GM18507 (cell line): Measurements from ENCODE around the gene ASB6.
"Not testable (repeated sequence)": the region's sequence is repeated elsewhere in the genome, so short reads cannot be mapped to it uniquely, and the experiment has no call there.

Experiments used
- DNase-seq: peaks from one replicate; pipeline ENCODE4 v3.0.0; 2011; ENCODE audit warnings: low read depth; ENCODE audit not compliant: insufficient read length; ENCODE audit errors: extremely low spot score
- FAIRE-seq: peaks from 2 replicates; lab custom pipeline; 2011; peaks lifted over from hg19 to GRCh38; lab: Jason Lieb, UNC

ASB6 gene

DNA sequence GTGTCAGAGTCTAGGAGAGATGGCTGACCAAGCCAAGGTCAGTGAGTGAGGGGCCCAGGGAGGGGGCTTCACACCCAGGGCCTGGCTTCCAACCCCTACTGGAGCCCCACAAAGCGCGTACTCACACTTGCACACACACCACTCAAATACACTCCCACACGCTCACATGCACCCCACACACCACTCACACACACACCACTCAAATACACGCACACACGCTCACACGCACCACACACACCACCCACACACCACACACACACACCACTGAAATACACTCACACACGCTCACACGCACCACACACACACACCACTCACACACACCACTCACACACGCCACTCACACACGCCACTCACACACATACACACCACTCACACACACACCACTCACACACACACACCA lies 5.7 kb upstream of the ASB6 start:
- FAIRE-seq (no peak), DNase-seq (no peak)

DNA sequence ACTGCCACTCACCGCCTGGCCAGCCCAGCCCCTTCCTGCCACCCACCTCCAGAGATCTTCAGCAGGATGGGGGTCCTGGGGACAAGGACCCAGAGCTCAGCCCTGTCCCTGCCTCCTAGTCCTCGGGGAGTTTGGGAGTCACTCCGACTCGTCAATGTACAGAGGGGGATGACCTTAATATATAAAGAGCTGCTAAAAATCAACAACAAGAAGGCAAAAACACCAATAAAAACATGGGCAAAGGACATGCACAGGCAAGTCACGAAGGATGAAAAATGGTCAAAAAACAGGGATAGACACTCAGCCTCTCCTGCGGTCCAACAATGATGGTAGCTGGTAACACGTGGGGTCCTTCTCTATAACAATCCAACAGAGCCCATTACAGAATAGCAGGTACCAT lies 4.7 kb upstream of the ASB6 start:
- FAIRE-seq = no peak
- no peak for DNase-seq

DNA sequence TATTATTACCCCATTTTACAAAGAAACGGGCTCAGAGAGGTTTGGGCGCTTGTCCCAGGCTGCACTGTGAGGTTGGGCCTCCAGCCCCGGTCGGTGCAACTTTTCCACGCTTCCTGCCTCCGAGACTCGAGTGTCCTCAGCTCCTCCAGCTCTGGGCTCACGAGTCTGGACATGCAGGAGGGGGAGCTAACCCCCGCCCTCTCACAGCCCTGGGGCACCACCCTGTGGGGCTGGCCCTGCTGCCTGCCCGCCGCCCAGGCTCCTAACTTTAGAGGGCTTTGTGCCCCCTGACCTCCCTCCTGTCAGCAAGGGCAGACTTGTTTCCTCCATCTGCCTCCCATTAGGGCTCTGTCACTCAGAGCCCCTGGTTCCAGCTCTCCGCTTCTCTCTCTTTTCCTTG lies 4.3 kb upstream of the ASB6 start:
- no peak for DNase-seq
- no peak for FAIRE-seq

DNA sequence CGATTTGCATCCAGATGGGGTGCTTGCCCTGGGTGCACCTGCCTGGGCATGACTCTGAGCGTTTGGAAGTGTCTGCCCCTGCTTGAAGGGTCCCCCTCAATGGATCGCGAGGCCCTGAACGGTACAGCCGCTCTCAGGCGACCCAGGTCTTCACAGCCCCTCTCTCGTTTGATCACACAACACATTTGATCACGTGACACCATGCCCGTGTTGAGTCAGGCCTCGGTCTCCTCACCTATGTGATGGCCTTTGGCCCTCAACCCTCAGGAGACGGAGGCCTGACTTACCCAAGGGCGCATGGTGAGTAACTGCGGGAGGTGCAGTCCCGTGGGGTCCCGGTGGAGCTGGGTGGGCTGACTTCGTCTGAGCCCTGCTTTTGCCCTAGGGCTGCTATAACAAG lies 3.0 kb upstream of the ASB6 start:
- DNase-seq (no peak), FAIRE-seq (no peak)

DNA sequence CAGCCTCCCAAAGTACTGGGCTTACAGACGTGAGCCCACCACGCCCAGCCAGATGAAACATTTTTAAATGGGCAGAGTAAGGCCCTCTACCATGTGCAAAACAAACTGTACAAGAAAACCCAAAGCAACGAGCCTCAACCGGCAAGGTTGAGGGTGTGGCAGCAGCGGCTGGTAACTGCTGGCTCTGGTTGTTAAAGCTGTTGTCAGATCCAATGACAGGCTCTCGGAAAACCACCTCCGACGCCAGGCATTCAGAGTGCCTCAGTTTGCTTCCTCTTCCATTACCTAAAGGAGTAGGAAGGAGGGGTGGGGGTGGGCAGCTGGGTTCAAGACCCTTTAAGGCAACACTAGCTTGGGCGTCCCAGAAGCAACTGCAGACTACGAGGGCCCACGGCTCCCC lies 2.4 kb upstream of the ASB6 start:
- no peak for FAIRE-seq
- DNase-seq = no peak

DNA sequence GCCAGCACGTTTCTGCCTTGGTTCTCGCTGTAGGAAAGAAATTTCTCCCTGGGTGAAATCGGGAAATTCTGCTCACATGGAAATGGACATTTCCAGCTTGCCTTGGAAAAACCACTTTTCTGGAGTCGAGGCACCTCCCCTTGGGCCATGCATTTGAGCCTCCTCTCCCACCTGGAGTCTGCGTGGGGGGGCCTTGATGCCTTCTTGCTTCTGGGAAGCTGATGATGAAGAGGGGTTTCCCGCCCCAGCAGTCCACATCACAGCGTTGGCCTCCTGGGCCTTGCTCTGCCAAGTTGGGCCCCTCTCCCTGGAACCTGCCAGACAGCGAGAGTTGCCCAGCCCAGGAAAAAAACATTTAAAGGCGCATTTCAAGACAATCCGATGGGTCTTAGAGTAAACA lies 1.8 kb upstream of the ASB6 start:
- DNase-seq = no peak
- FAIRE-seq = no peak

DNA sequence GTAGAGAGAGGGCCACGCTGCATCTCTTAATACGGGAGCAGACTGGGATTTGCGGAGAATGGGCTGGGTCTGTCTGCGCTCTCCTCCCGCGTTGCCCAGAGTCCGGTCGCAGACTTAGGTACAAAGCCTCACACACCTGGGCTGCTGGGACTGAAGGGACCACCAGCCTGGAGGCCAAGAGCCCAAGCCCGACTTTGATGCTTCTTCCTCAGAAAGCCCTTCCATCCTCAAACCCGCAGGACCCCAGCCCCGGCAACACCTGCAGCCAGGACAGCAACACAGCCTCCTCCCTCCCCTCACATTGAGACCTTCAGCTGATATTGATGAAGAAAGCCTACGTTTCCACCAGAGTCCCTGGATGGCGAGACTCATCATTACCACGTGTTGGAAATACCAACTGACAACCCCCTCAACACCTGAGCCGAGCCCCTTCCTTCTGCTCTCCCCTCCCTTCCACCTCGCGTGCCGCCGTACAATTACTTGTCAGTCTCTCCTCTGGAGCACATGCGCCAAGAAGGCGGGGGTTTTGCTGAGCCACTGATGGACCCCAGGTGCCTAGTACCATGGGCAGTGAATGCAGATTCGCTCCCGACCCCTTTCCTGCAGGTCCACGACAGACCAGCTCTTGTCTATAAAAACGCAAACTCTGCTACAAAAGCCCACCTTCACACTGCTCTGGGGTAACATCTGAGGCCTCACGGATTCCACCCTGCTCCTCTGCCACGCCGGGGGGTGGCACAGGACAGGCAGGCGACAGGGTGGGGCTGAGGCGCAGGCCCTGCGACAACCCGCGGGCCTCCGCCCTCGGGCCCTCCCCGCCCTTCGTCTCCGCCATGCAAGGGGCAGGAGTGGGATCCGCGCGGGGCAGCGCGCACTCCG lies 841 bp downstream of the ASB6 start:
- no peak for DNase-seq
- no peak for FAIRE-seq

DNA sequence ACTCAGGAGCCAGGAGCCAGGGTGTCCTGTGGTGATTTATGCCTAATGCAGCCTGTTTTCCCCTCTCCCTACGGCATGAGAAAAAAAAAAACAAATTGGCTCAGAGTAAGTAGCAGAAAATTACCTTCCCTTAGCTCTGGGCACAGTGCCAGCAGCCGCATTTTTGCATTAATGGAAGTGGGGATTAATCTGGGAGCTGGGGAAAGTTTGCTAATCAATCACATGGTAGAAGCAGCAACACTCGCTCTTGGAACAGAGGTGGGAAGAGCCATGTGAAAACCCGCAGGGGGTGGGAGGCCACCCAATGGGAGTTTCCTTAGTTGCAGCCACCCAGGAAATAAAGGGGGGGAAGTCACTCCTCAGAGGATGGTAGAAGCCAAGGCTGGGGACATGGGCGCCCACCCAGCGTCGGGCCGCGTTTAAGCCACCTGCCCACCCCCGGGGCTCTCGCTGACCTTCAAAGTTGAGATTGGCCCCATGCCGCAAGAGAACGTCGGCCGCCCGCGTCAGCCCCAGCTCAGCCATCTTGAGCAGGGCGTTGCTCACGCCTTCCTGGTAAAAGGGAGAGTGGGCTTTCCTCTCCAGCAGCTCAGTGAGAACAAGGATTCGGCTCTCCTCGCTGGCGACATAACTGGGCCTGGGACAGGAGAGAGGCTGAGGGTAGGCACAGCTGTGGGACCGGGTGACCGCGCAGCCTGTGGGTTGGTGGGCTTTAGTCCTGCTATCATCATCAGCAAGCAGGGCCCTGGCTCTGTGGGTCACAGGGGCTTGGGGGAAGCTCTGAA lies 1.7 kb downstream of the ASB6 start:
- FAIRE-seq = no peak
- no peak for DNase-seq

DNA sequence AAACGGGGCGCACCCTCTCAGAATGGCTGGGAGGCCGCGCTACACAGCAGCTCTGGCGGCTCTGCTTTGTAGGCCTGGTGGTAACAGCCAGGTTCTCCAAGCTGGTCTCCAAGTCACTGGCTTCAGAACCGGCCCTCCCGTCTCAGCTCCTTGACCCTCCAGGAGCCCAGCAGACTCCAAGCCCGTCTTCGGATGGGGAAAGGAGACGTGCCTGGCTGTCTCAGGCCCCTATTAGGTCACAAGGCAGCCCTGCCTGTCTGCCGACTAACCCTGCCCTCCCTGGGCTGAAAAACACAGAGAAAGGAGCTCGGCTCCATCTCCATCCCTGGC lies 2.2 kb downstream of the ASB6 start:
- FAIRE-seq (no peak), DNase-seq (no peak)

DNA sequence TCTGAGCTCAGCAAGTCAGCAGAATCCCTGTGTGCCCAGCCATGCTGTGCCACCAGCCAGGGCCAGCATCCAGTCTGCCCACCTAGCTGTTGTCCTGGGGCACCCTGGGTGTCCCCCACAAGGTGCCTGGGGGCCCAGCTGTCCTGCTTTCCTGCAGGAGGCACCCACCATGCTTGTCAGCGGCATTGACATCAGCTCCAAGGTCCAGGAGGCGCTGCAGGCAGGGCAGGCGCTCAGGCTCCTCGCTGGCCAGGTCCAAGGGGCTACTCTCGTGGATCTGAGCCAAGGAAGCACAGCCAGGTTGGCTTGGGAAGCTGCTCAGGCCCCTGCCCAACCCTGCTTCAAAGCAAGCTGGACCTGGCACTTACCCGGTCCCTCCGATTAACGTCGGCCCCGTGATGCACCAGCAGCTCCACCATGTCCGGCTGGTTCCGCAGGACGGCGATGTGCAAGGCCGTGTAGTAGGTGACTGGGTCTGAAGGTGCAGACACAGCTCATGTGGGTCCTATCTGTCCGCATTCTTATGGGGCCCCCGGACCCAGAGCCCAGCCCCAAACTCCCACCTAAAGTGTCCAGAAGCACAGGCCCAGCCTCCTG lies 2.8 kb downstream of the ASB6 start:
- FAIRE-seq (no peak), DNase-seq (no peak)

DNA sequence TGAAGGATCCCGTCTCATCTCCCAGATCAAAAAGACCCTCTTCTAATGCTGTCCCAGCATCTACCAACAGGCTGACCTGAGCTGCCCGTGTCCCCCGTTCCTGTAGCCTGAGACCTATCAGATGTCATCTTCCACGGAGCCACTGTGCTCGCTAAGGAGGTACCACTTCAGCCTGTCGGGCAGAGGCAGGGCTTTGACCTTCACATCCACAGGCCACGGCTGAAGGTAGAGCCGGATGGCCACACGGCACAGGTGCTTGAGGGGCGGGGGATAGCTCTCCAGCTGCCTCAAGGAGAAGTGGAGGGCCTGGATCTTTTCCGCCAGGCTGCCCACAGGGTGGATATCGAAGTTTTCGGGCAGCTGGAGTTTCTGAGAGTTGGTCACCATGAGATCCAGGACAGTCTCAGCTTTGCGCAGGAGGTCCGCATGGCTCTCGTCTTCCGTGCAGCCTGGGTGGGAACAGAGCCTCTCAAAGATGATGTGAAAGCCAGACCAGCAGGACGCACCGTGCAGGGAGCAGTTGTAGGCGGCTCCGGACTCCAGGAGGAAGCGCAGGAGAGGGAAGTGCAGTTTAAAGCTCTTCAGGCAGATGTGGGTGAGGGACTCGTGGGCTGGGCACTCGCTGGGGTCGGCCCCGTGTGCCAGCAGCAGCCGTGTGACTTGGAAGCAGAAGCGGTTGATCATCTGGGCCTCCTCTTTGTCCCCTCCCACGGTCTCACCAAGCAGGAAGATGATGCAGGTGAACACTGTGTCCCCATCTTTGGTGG lies 4.1 kb downstream of the ASB6 start:
- DNase-seq (no peak), FAIRE-seq (no peak)

DNA sequence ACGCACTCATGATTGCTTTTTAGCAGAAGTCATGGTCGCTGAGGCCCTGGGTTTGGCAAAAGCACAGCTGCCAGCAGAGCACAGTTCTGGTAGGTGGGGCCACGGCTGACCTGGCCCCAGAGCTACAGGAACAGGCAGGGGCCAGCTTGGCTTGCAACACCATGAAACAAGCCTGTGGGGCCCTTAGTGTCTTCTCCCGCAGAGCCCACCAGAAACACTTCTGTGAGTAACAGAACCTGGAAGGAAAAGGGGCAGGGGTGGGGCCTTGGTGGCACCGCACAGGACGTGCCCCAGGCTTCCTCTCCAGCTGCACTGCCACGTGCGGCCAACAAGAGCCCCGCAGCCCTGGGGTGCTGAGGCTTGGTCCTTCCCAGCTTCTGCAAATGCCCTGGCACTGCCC lies 4.8 kb downstream of the ASB6 start:
- DNase-seq (no peak), FAIRE-seq (no peak)

DNA sequence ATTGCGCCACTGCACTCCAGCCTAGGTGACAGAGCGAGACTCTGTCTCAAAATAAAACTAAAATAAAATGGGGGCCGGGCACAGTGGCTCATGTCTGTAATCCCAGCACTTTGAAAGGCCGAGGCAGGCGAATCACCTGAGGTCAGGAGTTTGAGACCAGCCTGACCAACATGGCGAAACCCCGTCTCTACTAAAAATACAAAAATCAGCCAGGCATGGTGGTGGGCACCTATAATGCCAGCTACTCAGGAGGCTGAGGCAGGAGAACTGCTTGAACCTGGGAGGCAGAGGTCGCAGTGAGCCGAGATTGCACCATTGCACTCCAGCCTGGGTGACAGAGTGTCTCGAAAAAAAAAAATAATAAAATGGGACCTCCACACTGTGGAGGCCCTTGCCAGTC lies 5.6 kb downstream of the ASB6 start:
- DNase-seq, FAIRE-seq: not testable (repeated sequence)

DNA sequence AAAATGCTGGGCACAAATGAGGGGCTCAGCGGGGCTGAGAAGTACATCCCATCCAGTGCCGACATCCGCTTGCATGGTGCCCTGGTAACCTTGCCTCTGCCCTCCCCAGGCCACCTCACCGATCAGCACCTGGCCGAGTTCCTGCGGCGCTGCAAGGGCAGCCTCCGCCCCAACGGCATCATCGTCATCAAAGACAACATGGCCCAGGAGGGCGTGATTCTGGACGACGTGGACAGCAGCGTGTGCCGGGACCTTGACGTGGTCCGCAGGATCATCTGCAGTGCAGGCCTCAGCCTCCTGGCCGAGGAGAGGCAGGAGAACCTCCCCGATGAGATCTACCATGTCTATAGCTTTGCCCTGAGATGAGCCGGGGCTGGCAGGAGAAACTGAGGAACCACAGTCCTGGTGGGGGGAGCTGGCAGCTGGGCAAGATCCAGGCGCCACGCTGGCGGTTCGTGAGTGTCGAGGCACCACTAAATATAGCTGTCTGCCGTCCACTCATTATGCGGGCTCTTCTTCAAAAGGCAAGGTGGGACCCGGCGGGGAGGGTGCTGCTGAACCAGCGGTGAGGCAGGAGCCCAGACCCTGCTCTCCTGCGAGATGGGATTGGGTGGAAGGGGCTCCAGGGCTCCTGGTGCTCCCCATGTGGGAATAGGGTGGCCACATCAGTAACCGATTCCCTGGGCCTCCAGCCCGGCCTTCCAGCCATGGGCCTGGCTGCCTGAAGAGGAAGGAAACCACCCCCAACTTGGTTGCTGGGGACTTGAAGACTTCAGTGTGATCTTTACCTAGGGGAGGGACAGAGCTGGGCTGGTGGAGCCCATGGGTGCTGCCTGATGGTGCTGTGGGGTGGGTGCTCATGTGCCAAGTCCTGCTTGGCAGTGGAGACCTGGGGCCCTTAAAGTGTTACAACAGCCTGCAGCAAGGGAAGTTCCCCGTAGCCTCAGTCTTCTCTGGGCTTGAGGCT lies 6.6 kb downstream of the ASB6 start:
- no peak for FAIRE-seq
- DNase-seq = no peak

DNA sequence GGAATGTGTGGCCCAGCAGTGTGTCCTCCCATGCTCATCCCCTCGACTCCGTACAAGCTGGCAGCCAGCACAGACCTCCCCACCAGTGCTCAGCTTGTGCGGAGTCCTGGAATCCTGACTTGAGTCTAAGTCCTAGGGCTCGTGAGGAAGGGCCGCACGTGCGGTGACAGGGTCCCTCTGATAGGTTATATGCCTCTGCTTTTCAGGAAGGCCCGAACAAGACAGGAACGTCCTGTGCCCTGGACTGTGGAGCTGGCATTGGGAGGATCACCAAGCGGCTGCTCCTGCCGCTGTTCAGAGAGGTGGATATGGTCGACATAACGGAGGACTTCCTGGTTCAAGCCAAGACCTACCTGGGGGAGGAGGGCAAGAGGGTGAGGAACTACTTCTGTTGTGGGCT lies 8.1 kb downstream of the ASB6 start:
- no peak for DNase-seq

DNA sequence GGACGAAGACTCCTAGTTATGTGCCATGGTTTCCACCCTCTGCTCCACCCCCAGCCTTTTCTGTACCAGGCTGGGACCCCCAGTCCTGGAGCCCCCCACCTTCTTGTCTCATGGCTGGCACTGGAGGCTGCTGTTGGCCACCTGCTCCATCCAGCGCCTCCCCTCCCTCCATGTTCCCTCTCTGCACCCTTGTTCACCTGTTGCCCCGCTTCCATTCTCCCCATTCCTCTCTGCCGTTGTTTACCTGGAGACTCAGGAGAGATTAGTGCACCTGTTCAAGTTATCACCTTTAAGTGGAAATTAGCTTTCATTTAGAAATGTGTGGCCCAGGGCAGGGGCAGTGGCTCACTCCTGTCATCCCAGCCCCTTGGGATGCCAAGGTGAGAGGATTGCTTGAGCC lies 8.7 kb downstream of the ASB6 start:
- FAIRE-seq (no peak), DNase-seq (no peak)

More for the DNA sequence above, 8.1 kb downstream of the ASB6 start:
- FAIRE-seq = no peak

DNA sequence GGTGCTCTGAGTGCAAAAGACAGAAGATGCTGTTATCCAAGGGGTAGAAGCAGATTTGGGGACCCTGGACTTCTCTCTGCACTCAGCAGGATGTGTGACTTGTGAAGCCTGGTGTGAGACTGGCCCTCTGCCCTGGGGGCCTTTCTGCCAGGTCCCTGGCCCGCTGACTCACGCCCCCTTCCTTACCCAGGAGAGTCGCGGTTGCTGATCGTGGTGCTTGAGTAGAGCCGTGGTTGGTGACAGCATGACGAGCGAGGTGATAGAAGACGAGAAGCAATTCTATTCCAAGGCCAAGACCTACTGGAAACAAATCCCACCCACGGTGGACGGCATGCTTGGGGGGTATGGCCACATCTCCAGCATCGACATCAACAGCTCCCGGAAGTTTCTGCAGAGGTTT lies 9.5 kb downstream of the ASB6 start:
- FAIRE-seq (no peak), DNase-seq (no peak)

DNA sequence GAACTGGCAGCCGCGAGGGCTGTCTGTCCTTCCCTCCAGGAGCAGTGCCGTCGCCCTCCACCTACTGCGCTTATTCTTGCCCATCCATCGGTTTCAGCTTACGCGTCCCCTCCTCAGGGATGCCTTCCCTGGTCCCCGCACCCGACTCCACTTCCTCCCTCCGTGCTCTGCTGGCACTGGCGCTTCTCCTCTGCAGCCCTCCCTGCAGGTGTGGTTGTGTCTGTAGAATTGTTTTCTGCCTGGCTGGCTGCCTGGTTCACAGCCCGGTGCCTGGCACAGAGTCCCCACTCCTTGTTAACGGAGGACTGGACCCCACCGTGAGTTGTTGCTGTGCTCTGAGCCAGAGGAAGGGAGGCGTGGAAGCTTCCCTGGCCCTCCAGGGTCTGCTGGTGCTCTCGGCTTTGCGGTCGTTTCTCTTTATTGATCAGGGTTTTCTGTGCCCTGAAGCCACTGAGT lies 10.2 kb downstream of the ASB6 start:
- no peak for FAIRE-seq

More for the DNA sequence above, 10.2 kb downstream of the ASB6 start:
- DNase-seq = no peak
